Epithelial cell of esophagus (primary cell): Measurements from ENCODE around the gene FBXO2.
A peak's percentile ranks its signal among the peaks of the same experiment; 100 is the strongest.

Experiments
- DNase-seq: peaks from one replicate; pipeline ENCODE4 v3.0.0; 2010; ENCODE audit warnings: low read depth
- H3K4me3 ChIP-seq: 2 replicates; pipeline ENCODE4 v1.5.1; 2011; ENCODE audit warnings: mild to moderate bottlenecking, low read length, control low read depth
- TF ChIP-seq, protein P1 (sequence below): IDR thresholded peaks from 2 replicates; pipeline ENCODE4 v1.5.1; 2011; ENCODE audit warnings: low read depth, mild to moderate bottlenecking, low read length, control low read depth, inconsistent platforms; ENCODE audit not compliant: insufficient read depth; ENCODE audit errors: missing control alignments

FBXO2 gene

GRCh38 chr1:11697188-11697892 lies 43.1 kb upstream of the FBXO2 start:
- TF ChIP-seq, protein P1, sequence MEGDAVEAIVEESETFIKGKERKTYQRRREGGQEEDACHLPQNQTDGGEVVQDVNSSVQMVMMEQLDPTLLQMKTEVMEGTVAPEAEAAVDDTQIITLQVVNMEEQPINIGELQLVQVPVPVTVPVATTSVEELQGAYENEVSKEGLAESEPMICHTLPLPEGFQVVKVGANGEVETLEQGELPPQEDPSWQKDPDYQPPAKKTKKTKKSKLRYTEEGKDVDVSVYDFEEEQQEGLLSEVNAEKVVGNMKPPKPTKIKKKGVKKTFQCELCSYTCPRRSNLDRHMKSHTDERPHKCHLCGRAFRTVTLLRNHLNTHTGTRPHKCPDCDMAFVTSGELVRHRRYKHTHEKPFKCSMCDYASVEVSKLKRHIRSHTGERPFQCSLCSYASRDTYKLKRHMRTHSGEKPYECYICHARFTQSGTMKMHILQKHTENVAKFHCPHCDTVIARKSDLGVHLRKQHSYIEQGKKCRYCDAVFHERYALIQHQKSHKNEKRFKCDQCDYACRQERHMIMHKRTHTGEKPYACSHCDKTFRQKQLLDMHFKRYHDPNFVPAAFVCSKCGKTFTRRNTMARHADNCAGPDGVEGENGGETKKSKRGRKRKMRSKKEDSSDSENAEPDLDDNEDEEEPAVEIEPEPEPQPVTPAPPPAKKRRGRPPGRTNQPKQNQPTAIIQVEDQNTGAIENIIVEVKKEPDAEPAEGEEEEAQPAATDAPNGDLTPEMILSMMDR: no peak
- no peak overlapping the region for H3K4me3 ChIP-seq
- no peak for DNase-seq

DNA sequence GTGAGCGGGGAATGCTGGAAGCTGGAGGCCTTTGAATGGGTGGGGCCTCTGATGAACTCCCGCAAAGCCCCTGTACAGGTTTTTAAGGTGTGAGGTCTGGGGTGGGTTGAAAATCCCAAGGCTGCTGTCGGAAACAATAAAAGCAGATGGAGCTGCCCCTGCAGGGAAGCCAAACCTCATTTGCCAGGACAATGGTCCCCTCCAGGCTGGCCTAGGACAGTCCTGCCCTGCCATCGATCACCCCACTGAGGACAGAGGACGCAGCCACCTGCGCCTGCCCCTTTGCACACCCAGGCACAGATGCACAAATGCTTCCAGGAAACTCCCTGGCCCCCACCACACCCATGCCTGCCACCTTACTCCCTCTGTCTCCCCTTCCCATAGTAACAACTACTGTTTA lies 41.6 kb upstream of the FBXO2 start:
- DNase-seq: no peak
- TF ChIP-seq, protein P1: no peak
- H3K4me3 ChIP-seq: no peak overlapping the region

DNA sequence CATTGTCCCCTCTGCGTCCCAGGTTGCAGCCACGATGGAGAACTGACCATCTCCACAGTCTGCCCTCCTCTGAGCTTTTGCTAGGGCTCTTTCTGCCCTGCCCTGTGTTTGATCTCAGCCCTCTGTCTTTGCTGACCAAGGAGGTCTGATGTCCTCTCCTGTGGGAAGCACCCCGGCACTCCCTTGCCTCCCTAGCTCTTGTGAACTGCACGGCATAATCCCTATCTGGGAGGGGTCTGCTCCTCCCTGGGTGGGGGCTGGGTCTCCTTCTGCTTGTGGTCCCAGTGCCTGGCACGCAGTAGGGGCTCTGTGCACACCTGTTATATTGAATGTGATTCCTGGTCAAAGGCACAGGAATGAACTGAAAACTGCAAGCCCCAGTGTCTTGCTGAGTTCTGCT lies 39.7 kb upstream of the FBXO2 start:
- TF ChIP-seq, protein P1: no peak
- DNase-seq: no peak
- no peak overlapping the region for H3K4me3 ChIP-seq

DNA sequence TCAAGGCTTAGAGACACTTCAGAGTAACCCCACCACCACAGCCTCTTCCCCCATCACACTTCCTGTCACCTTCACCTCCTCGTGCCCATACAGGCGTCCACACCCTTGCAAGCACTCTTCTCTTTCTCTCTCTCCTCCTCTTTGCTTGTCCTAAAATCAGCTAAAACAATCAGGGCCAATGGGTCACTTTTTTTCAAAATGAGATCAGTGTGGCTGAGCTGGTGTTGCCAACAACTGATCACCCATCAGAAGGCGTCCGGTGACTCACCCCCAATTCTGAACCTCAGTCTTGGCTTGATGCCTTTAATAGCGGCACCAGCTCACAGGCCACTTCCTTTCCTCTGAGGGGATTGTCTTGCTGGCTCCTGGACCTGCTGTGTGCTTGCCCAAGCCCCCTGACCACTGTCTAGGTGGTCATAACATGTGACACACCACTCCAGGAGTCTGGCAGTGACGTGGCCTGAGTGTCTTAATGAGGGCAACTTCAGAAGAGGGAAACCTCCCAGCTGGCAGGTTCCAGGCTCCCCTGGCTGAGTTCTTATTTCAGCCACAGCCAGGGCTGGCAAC lies 38.9 kb upstream of the FBXO2 start:
- peak; percentile 83 for DNase-seq

GRCh38 chr1:11691928-11692711 lies 37.9 kb upstream of the FBXO2 start:
- TF ChIP-seq, protein P1: no peak
- no peak overlapping the region for H3K4me3 ChIP-seq
- no peak for DNase-seq

More for the DNA sequence above, 38.9 kb upstream of the FBXO2 start:
- H3K4me3 ChIP-seq: no peak overlapping the region
- TF ChIP-seq, protein P1: no peak

DNA sequence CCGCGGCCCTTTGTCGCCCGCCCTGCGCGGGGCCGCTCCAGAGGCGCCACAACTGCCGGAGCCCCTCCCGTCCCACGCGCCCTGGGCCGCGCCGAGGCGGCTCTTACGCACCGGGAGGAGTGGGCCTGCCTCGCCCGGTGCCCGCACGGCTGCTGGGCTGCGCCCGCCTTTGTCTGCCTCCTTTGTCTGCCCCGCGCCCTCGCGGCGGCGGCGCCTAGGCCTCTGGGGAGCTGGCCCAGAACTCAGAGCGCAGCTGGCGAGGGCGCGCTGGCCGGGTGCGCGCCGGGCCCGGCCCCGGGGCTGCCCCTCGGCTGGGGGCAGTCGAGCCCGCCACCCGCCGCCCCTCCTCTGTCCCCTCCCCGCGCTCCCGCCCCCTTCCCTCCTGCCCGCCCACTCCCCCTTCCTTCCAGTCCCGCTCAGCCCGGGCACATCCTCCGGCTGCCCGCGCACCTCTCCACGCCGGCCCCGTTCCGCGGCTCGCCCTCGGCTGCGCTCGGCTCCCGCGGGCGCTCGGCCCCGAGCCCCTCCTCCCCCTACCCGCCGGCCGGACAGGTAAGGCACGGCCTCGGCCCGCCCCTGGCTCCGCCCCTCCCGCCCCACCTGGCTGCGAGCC lies 37.2 kb upstream of the FBXO2 start, which contains the start of gene DRAXIN:
DRAXIN (plus strand) TSS at position 409 of the 613 bp plus-strand sequence. CDS start 14,549 bp downstream, outside the sequence.
- peak within 1 kb of the TSS; percentile 21 for H3K4me3 ChIP-seq
- no peak for DNase-seq
- TF ChIP-seq, protein P1: no peak
